ENCODE data around the gene SHISAL1. TPM values are rescaled to one million over a fixed set of nuclear protein-coding genes. Genes with fewer than 3 reads are reported as not detected.
"Not testable (repeated sequence)": the region's sequence is repeated elsewhere in the genome, so short reads cannot be mapped to it uniquely, and the experiment has no call there.

The SHISAL1 gene
- total and polyA plus RNA-seq, 10 of the 15 experiments (the other 5 are each of a cell fraction or from before 2014, with no cell fraction given) = not detected

DNA sequence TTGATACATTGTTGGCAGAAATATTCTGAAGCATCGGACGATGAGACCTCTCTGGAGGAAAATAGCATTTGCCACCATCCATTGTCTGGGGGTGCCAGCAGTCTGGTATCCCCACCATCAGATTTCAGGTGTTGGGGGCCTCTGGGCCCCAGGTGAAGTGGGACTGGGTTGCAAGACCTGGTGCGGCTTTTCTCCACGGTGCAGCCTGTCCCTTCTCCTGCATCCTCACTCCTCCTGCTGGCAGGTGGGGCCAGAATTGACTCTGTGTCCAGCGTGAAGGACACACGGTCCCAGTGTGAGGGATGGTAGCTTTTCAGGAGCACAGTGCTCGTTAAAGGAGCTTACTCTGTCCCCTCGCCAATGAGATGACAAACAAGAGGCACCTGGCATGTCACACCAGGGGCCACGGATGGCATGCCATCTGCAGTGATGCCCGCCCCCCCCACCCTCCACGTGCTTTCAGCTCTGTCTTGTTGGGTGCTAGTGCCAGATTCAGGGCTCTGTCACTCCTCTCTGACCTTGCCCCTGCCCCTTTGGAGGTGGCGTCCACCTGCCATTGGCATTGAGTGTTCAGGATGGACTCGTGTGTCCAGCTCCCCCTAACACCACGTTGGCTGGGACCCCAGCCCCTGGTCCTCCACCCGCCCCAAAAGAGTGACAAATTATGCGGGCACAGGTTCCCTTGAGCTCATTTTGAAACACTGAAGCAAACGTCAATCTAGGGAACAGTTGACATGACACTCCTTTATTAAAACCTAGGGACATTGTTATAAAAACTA lies 69.6 kb downstream of the SHISAL1 start:
- CTCF ChIA-PET = no interaction called here
- no peak overlapping the region for H3K27ac ChIP-seq (ENCODE audit: control insufficient read depth, insufficient read depth)
- ATAC-seq = no peak

DNA sequence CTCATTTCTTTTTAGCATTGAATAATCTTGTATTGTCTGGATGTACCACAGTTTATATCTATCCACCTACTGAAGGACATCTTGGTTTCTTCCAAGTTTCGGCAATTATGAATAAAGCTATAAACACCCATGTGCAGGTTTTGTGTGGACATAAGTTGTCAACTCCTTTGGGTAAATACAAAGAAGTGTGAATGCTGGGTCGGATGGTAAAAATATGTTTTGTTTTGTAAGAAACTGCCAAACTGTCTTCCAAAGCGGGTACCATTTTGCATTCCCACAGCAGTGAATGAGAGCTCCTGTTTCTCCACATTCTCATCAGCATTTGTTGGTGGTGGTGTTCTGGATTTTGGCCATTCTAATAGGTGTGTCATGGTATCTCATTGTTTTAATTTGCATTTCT lies 71.6 kb downstream of the SHISAL1 start:
- FAIRE-seq = not testable (repeated sequence)

More for the DNA sequence above, 69.6 kb downstream of the SHISAL1 start:
- no peak for DNase-seq (ENCODE audit: low read depth, low spot score)
- ChIA-PET RAD21 (ENCODE audit: unreplicated experiment) (no interaction called here), POLR2A (no interaction called here), SMC1A (ENCODE audit: uncharacterized antibody, unreplicated experiment) (no interaction called here)
- no peaks in the 10 kb centered on the region for H3K79me2 ChIP-seq (ENCODE audit: control insufficient read depth, insufficient read depth, low read length)
- no peak overlapping the region for H3K4me3 ChIP-seq
- no peaks in the 10 kb centered on the region for H4K20me1 ChIP-seq (ENCODE audit: control insufficient read depth, insufficient read depth)
- FAIRE-seq = no peak
- no peak overlapping the region for H3K4me2 ChIP-seq (ENCODE audit: control insufficient read depth, insufficient read depth)
- TF ChIP-seq PAX8 (IDR thresholded peaks at IDR 0.05) = no peak
- no peak for TF ChIP-seq BHLHE40 (IDR thresholded peaks at IDR 0.05; ENCODE audit: borderline replicate concordance in 1 of 2, low read depth in 2 of 2, low read length in 1 of 2)
- TF ChIP-seq NFXL1 (IDR thresholded peaks at IDR 0.05; ENCODE audit: borderline replicate concordance) = no peak
- TF ChIP-seq, protein P1, sequence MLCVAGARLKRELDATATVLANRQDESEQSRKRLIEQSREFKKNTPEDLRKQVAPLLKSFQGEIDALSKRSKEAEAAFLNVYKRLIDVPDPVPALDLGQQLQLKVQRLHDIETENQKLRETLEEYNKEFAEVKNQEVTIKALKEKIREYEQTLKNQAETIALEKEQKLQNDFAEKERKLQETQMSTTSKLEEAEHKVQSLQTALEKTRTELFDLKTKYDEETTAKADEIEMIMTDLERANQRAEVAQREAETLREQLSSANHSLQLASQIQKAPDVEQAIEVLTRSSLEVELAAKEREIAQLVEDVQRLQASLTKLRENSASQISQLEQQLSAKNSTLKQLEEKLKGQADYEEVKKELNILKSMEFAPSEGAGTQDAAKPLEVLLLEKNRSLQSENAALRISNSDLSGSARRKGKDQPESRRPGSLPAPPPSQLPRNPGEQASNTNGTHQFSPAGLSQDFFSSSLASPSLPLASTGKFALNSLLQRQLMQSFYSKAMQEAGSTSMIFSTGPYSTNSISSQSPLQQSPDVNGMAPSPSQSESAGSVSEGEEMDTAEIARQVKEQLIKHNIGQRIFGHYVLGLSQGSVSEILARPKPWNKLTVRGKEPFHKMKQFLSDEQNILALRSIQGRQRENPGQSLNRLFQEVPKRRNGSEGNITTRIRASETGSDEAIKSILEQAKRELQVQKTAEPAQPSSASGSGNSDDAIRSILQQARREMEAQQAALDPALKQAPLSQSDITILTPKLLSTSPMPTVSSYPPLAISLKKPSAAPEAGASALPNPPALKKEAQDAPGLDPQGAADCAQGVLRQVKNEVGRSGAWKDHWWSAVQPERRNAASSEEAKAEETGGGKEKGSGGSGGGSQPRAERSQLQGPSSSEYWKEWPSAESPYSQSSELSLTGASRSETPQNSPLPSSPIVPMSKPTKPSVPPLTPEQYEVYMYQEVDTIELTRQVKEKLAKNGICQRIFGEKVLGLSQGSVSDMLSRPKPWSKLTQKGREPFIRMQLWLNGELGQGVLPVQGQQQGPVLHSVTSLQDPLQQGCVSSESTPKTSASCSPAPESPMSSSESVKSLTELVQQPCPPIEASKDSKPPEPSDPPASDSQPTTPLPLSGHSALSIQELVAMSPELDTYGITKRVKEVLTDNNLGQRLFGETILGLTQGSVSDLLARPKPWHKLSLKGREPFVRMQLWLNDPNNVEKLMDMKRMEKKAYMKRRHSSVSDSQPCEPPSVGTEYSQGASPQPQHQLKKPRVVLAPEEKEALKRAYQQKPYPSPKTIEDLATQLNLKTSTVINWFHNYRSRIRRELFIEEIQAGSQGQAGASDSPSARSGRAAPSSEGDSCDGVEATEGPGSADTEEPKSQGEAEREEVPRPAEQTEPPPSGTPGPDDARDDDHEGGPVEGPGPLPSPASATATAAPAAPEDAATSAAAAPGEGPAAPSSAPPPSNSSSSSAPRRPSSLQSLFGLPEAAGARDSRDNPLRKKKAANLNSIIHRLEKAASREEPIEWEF (IDR thresholded peaks at IDR 0.05; ENCODE audit: insufficient replicate concordance, low read depth, low read length) = no peak
- no peak for TF ChIP-seq SMAD1 (IDR thresholded peaks at IDR 0.05; ENCODE audit: low read depth, partially characterized antibody)
- TF ChIP-seq SIX5 (IDR thresholded peaks at IDR 0.05; ENCODE audit: low read depth, low read length, severe bottlenecking) = no peak
- TF ChIP-seq CREM (IDR thresholded peaks at IDR 0.05; ENCODE audit: low read depth) = no peak
- TF ChIP-seq POLR2AphosphoS5 (IDR thresholded peaks at IDR 0.05; ENCODE audit: low read length) = no peak
- no peak for TF ChIP-seq ZSCAN29 (IDR thresholded peaks at IDR 0.05)
- no peak for TF ChIP-seq CHD1 (IDR thresholded peaks at IDR 0.05; ENCODE audit: low read depth, low read length)
- no peak for TF ChIP-seq ESRRA (IDR thresholded peaks at IDR 0.05; ENCODE audit: low read length)
- no TSS peak for BruUV-seq (replicated peaks)
- no peaks in the 10 kb centered on the region; a peak in 2 of 4 replicates for H3K27me3 ChIP-seq (replicated peaks in 1 of 2; ENCODE audit: control insufficient read depth in 2 of 2, insufficient read depth in 2 of 2, low read length in 1 of 2)
- no peaks in the 10 kb centered on the region for H3K36me3 ChIP-seq (ENCODE audit: control insufficient read depth in 2 of 2, insufficient read depth in 2 of 2, low read length in 1 of 2)
- no peak overlapping the region for H3K9ac ChIP-seq (ENCODE audit: control insufficient read depth, insufficient read depth, low read length)
- WGBS (ENCODE audit: insufficient coverage, insufficient replicate concordance, low lambda C conversion rate, missing lambda C conversion rate) = 29% methylated on average over 16 of the region's 17 CpGs
- no peaks in the 10 kb centered on the region for H3K9me3 ChIP-seq (replicated peaks; ENCODE audit: control insufficient read depth, insufficient read depth, low read length)
- in situ Hi-C loops (cut with MboI) = no loop called here
- intact Hi-C loops (cut with micrococcal nuclease; ENCODE audit: unreplicated experiment) = no loop called here
- H3K4me1 ChIP-seq (ENCODE audit: control insufficient read depth, insufficient read depth, low read length) = no peaks in the 10 kb centered on the region
- H2AFZ ChIP-seq (ENCODE audit: control insufficient read depth, low read depth, low read length) = no peak overlapping the region

More for the DNA sequence above, 71.6 kb downstream of the SHISAL1 start:
- in situ Hi-C loops (cut with MboI); DNase-seq (ENCODE audit: low read depth, low spot score); intact Hi-C loops (cut with micrococcal nuclease; ENCODE audit: unreplicated experiment); ATAC-seq; CTCF ChIA-PET; H2AFZ ChIP-seq (ENCODE audit: control insufficient read depth, low read depth, low read length); H3K27me3 ChIP-seq (replicated peaks in 1 of 2; ENCODE audit: control insufficient read depth in 2 of 2, insufficient read depth in 2 of 2, low read length in 1 of 2); SMC1A ChIA-PET (ENCODE audit: uncharacterized antibody, unreplicated experiment); POLR2A ChIA-PET; H3K4me1 ChIP-seq (ENCODE audit: control insufficient read depth, insufficient read depth, low read length); H3K9ac ChIP-seq (ENCODE audit: control insufficient read depth, insufficient read depth, low read length); H3K4me2 ChIP-seq (ENCODE audit: control insufficient read depth, insufficient read depth); H3K27ac ChIP-seq (ENCODE audit: control insufficient read depth, insufficient read depth); BruUV-seq (replicated peaks); H3K4me3 ChIP-seq; H3K79me2 ChIP-seq (ENCODE audit: control insufficient read depth, insufficient read depth, low read length); RAD21 ChIA-PET (ENCODE audit: unreplicated experiment); H3K9me3 ChIP-seq (replicated peaks; ENCODE audit: control insufficient read depth, insufficient read depth, low read length); H4K20me1 ChIP-seq (ENCODE audit: control insufficient read depth, insufficient read depth); H3K36me3 ChIP-seq (ENCODE audit: control insufficient read depth in 2 of 2, insufficient read depth in 2 of 2, low read length in 1 of 2): not testable (repeated sequence)
- WGBS (ENCODE audit: insufficient coverage, insufficient replicate concordance, low lambda C conversion rate, missing lambda C conversion rate) = 16% methylated on average over 3 of the region's 3 CpGs

Measured in GM12878 (cell line).